IPS-NIHi7 (cell line): Measurements from ENCODE around the gene SPATA32.
"Not testable (repeated sequence)": the region's sequence is repeated elsewhere in the genome, so short reads cannot be mapped to it uniquely, and the experiment has no call there.

Source experiments
- DNase-seq: peaks from one replicate; pipeline ENCODE4 v3.0.0; 2012; ENCODE audit warnings: mixed read lengths; ENCODE audit errors: extremely low spot score

Gene SPATA32

DNA sequence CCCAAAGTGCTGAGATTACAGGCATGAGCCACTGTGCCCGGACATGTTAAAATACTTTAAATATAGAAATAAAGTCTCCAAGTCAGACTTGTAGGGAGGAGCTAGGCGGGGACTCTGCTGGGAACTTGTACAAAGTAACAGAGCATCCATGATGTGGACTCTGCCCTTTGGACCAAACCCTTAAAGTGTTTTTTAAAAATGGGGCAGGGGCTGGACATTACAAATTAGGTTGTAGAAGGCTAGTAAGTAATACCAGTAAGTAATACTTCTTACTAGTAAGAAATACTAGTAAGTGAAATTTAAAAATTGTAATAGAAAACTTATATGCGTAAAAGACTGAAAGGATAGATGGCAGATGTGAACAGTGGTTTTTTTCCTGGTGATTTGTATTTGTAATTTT, 9.7 kb upstream of the SPATA32 start:
- DNase-seq, result no peak

DNA sequence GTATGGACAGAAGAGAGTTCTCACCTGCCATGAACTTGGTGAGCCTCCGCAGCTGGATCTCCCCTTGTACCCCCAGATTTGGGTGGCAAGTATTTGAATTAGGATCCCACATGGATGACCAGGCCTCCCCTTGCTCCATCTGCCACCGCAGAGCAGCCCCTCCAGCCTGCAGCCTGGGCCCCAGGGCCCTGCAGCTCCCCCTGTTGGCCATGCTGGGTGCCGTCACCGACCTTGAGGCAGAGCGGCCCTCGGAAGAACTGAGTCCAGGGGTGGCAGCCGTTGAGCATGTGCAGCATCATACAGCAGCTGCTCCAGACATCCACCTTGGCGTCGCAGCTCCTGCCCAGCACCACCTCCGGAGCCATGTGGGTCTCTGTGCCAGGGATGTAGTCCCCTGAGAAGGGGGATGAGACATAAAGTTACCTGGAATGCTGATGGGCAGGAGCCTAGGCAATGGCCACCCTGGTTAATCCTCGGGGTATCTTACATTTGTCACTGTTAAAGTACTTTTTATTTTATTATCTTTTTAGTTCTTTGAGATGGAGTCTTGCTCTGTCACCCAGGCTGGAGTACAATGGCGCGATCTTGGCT, 9.0 kb upstream of the SPATA32 start:
- peak; percentile 87 for DNase-seq

DNA sequence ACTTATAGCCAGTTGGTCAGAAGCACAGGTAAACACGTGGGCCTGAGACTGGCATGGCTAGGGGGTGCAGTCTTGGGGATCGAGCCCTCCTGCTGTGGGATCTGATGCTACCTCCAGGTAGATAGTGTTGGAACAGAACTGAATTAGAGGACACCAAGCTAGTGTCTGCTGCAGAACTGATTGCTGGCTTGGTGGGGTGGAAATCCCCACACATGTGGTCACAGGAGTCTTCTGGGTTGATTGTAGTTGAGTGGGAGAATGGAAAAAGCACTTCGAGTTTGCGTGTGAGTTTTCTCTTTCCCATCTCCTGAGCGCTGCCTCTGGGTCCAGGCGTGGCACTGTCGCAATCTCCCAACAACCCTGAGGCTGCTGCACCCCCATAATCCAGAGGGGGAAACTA, 8.0 kb upstream of the SPATA32 start:
- DNase-seq, result no peak

DNA sequence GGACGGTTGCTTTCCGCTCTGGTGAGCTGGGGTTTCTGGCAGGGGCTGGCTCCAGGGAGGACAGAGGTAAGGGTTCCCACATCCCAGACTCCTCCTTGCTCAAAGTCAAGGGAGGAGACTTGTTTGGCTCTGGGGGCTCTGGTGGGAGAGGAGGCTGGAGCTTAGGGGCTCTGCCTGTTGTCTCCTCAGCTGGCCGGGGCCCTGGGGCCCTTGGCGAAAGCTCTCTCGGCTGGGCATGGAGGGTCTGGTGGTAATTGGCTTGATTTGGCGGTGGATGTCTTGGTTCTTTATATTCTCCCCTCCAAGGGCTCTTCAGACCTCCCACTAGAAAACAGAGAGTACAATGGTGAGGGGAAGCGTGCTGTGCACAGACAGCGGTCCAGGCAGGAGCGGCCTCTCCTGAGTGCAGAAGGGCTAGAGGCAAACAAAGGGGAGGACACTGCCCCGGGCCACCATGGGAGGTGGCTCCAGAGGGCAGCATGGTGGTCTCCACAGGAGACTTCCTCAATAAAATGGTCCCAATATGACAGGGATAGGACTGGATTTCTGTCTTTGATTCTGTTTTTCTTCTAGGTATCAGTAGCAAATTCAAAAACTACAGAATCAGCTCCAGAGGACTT, 5.7 kb upstream of the SPATA32 start:
- no peak for DNase-seq

DNA sequence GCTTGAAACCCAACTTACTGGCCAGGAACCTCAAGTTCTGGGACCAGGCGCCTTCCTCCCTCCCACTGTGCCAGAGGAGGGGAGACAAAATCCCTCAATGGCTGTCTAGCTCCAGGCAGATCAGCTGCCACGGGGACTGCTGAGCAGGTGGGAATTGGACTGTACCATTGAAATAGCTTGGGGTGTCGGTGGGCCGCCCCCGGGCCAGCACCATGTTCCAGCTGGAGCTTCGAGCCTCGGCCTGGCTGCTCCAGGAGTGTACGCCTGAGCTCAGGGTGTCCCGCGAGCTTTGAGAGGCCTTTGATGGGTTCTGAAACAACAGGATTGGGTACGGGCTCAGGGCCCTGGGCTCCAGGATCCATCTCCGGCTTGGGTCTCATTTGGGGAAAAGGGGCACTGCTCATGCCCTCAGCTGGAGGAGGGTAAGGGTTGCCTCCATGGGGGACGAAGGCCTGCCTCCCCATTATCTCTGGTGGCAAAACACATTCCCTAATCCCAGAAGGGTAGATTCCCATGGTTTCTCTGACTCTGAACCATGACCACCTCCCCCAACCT, 4.6 kb upstream of the SPATA32 start:
- no peak for DNase-seq

DNA sequence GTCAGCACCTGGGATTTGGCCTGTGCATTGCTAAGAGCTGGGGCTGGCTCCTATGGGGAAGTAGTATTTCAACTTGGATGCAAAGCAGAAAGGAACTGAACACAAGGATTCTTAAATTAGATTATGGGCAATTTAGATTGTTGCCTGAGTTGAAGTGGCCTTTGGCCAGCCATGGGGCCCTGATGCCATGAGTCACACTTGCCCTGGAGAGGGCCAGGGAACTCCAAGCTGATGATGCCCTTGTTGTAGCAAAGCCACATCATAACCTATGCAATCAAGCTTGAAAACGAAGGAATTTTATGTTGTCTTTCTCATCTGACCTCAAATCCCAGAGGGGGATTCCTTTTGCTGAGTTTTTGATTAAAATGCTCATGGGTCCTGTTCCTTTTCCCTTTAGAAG, 3.9 kb upstream of the SPATA32 start:
- no peak for DNase-seq

DNA sequence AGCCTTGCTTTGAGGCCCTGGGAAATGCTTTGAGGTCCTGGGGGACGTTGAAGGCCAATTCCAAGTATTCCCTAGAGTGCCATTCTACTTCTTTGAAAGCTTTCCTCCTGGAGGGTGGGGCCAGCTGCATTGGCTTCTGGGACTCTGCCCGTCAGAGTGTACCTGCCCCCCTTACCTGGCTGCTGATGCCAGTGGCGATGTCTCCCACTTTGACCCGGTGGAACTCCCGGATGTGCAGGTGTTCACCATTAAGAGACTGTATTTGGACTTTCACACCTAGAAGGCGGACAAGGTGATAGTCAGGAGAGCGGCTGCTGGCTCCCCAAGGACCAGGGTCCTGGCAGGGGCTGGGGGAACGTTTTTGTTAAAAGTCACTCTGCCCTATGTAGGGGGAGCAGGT, 3.1 kb upstream of the SPATA32 start:
- no peak for DNase-seq

DNA sequence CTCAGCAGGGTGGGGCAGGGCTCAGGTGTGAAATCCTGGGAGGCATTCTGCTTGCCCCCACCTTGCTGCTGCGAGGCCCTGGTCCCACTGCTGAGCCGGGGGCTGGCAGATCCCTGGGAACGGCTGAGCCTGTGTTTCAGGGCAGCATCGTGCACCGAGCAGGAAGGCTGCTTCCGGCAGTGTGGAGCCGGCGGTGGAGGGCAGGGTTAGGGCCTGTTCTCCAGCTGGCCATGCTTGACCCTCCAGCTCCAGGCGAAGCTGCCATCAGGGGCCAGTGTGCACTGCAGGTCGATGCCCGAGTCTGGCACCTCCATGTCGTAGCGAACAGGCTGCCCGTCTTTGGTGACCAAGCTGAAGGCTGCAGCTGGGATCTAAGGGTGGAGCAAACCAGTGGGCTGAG, 2.5 kb upstream of the SPATA32 start:
- no peak for DNase-seq

DNA sequence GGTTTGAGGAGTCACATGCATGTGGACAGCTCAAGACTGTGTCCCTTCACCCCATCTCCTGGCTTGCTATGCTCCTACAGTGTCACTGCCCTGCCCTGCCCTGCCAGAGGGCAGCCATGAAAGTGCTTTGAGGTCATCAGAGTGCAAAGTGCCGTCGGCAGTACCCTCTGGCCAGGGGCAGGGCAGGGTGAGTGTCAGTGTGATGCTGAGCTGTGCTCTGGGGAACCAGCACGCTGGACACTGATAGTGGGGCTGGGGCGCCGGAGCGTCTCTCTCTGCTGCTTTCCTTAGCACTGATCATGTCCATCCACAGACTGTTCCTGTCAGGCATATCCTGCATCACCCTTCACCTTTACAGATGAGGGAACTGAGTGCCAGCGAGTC, 1.6 kb upstream of the SPATA32 start:
- no peak for DNase-seq

DNA sequence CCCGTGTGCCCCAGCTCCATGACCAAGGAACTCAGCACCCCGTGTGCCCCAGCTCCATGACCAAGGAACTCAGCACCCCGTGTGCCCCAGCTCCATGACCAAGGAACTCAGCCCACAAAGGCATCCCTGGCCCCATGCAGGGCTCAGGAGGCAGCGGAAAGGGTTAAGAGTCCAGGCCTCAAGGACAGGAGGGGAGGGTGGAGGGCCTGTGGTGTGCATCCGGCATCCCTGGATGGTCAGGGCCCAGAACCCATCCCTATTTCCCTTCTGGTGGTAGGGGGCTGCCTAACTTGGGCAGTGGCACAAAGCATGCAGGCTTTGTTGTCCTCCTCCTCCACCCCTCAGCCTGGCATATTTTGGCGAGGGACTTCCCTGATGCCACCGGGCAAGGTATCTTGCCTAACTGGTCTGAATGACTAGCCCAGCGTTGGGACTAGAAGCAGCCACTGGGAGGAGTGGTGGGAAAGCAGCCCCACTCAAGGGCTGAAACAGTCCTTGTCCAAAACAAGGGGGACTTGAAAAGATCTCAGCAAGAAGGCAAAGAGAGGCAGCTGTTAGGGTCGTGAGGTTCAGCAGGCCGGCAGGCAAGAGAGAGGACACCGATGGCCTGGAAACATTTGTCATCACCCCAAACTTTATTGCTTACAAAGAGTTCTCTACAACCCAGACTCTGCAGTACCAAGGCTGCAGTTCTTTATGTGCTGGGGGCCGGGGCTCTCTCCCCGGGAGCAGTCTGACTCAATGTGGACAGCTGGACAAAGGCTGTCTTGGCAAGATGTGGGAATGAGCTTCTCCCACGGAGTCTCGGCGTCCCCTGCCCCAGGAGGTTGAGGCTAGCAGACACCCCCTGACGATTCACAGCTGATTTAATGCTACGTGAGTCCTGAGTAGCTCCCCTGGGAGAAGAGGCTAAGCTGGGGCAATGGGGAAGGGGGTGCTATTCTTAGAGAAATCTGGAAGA, 902 bp upstream of the SPATA32 start:
- DNase-seq, result no peak

DNA sequence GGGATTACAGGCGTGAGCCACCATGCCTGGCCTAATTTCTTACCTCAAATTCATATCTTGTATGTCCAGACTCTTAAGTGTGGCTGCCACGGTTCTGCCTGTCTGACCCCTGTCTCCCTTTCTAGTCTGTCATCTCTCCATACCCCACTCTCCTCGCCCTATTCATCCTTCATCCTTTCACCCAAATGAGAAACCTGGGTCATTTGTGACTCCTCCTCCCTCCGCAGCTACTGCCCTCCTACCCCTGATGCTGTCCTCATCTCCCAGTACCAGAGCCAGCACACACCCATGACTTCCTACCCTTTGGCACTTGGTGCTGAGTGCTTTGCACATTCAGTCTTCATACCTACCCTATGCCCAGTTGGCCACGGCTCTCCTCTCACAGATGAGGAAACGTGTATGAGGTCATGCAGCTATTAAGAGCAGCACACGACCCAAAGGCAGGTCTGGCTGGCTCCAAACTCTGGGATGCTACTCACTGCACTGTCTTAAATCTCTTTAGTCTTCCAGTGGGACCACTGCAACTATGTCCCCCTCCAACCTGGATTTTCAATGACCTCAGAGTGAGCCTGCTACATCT, 1.6 kb downstream of the SPATA32 start:
- no peak for DNase-seq

DNA sequence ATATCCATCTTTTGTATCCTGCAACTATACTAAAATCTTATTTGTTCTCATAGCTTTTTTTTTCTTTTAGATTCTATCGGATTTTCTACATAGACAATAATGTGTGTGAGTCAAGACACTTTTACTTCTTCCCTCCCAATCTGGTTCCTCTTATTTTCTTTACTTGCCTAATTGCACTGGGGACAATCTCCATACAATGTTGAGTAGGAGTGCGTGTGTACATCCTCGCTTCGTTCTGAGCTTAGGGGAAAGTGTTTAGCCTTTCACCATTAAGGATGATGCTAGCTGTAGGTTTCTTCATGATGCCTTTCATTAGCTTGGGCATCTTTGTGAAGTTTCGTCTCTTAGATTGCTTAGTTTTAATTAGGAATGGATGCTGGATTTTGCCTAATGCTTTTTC, 2.9 kb downstream of the SPATA32 start:
- no peak for DNase-seq

DNA sequence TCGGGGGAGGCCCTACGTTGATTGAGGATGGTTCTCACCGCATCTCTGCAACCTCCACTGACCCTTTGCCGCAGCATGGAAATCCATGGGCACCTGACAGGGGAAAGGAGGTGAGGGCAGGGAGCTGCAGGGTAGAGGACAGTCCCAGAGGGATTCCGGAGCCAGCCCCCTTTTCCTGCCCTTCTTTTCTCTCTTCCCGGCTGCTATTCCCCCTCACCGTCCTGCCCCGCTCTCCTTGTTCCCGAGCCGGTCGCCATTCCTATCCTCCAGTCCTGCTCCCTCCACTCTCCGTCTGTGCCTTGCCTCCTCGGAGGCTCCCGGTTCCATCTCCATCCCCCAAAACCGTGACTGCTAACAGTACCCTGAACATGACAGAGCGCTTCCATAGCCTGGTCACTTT, 4.8 kb downstream of the SPATA32 start:
- no peak for DNase-seq

DNA sequence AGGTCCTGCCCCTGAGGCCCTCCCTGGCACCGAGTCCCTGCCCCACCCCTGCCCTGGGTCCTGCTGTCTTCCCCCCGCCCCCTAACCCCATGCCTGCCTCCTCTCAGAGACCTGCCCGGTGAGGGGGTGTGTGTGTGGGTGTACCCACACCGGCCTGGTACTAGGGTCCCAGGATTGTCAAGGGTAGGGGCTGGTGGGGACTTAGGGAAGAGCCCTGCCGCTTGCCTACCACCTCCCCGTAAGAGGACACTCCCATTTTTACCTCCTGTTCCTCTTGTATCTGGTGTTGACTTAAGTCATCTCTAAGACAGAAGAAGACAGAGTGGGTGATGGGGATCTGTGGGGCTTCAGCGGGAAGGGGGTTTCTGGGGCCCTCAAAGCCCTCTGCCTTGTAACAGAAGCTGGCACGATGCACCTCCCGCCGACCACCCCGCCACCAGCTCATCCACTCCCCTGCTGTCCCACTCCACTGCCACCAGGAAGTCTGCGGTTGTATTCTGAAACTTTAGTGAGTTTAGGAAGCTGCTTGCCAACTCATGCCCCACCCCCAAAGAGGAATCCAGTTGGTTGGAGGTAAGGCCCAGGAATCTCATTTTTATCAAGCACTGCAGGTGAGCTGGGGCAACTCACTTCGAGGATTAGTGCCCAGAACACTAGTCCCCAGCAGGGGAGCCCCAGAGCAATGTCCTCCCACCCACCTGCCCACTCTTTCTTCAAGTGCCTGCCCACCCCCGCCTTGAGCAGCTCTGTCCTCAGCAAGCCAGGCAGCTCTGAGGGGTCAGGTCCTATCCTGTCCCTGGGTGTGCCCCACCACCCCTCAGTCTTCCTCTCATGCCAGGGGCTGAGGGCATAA, 5.6 kb downstream of the SPATA32 start:
- DNase-seq, result peak; percentile 58

DNA sequence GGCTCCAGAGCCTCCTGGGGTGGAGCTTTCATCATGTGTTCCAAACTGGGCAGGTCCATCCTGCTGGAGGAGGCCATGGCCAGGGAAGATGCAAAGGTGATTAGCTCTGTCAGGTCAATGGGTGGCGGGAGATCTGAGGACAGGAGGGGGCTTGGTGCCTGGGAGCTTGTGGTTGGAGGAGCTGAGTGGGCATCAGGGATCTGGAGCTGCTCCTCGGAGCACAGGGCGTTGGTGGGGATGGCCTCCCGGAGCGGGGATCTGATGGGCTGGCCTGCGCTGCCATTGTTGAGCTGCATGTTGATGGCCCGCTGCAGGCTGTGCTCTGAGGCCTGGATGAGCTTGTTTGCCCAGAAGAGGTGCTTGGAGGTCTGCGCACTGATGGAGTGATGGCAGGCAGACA, 6.5 kb downstream of the SPATA32 start:
- DNase-seq, result no peak

DNA sequence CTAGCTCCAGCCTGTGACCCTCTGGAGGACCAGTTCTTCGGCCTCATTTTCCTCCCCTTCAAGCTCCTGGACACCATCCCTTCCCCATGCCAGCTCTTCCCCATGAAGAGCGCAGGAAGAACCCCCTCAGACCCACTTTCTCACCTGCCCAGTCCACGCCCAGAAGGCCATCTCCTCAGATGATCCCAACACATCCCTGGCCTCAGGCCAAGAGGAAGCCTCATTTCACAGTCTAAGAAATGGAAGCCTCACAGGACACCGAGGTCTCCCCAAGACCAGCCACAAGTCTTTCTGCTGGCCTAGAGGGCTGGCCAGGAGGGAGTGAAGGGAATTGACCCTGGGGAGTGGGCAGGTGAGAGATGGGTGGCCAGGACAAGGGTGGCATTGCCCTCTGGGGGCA, 8.0 kb downstream of the SPATA32 start:
- no peak for DNase-seq

DNA sequence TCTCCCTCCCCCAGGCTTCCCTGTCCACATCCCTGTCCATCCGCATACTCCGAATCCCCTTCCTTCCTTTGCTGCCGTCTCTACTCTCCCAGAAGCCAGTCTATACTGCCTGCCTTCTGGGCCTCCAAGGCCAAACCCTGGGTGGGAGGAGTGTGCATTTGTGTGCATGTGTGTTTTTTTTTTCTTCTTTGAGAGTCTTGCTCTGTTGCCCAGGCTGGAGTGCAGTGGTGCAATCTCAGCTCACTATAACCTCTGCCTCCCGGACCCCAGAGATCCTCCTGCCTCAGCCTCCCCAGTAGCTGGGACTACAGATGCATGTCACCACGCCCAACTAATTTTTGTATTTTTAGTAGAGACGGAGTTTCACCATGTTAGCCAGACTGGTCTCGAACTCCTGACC, 8.7 kb downstream of the SPATA32 start:
- DNase-seq, result not testable (repeated sequence)

DNA sequence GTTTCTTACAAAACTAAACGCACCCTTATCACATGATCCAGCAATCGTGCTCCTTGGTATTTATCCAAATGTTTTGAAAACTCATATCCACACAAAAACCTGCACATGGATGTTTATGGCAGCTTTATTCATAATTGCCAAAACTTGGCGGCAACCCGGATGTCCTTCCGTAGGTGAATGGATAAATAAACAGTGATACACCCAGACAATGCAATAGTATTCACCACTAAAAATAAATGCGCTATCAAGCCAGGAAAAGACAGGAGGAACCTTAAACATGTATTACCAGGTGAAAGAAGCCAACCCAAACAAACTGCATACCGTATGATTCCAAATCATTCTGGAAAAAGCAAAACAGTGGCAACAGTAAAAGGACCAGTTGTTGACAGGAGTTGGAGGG, 10.0 kb downstream of the SPATA32 start:
- DNase-seq, result no peak

DNA sequence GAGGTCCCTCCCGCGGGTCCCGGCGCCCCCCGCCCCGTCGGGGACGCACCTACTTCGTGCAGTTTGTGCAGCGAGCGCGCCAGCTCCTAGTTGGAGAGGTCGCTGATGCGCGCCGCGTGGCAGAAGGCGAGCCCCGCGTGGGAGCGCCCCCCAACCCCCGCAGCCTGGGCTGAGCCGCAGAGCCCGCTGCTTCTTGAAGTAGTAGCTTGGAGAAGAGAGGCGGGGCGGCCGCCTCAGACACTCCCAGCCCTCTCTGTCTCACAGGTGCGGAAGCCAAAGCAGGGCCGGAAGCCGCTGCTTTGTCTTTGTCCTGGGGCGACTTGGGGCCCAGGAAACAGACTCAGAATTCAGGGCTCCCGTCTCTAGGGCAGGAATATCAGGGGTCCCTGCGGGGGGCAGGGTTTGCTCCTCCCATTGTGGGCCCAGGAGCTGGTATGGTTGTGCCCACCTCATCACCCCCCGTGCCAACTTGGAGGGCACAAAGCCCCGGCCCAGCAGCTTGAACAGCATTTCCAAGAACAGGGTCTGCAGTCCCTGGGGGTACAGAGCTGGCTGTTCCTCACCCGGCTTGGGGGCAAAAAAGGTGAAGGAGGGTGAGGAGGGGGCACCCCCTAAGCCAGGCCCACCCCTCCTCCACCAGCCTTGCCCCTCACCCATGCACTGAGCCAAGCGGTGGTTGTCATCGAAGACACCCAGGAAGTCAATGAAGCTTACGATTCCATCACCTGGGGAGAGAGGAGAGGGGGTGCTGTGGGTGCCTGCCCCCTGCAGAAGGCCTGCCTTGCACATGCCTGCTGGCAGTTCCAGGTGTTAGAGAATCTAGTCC, 13.5 kb downstream of the SPATA32 start:
- DNase-seq, result peak; percentile 83

DNA sequence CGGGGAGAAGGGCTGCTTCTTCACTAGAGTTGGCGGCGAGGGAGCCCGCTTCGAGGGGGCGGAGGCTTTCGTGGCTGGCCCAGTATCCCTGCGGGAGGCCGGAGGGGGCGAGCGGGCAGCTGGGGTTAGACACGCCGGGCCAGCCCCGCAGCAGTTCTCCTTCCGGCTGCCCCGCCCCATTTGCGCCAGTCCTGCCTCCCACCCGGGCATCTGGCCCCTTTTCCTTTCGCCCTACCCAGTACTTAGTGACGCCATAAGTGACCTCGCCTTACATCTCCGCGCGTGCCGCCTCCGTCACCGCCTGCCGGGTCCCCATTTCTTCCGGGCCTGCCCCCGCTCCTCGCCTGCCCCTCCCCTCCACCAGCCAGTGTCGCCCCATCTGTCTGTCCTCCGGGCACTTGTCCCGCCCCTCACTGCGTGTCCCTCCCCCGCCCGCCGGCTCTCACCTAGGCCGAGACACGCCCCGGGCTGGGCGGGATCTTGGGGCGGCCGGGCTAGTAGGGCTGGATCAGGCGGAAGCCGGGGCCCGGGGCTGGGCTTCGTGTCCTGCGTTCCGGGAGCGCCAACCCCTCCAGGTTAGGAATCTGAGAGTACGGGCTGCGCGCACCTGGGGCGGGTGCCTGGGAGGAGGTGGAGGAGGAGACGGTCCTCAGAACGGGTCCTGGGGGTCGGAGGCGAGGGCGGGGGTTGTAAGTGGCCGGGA, 14.3 kb downstream of the SPATA32 start:
- peak; percentile 99 for DNase-seq
